GM18511 (cell line): Measurements from ENCODE around the gene ZHX3.

Experiments used
- ATAC-seq: cut with Tn5 transposase; IDR thresholded peaks from one replicate; pipeline ENCODE4 v1.9.1; 2021; ENCODE audit warnings: mild to moderate bottlenecking, moderate library complexity; ENCODE audit not compliant: unreplicated experiment

The ZHX3 gene

DNA sequence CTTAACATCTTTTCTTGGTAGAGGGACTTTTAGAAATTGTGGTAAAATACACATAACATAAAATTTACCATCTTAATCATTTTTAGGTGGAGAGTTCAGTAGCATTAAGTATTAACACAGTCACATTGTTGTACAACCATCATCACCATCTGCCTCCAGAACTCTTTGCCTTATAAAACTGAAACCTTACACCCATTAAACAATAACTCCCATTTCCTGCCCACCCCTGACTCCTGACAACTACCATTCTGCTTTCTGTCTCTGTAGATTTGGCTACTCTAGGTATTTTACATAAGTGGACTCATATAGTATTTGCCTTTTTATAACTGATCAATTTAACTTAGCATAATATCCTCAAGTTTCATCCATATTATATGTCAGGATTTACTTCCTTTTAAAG lies 88.7 kb downstream of the ZHX3 start:
- no peak for ATAC-seq

DNA sequence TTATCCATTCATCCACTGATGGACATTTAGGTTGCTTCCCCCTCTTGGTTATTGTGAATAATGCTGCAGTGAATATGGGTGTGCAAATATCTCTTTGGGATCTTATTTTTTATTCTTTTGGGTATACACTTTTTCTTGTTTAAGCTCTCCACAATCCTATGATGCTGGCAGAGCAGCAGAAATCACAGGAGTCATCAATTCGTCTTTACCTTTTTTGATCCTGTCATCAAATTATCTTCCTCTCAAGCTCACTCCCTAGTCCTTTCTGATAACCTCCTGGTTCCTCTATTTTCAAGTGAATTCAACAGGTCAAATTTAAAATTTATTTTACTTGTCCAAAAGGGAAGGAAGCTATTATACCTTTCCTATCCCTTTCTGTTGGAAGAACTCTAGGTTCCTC lies 91.1 kb downstream of the ZHX3 start:
- no peak for ATAC-seq

DNA sequence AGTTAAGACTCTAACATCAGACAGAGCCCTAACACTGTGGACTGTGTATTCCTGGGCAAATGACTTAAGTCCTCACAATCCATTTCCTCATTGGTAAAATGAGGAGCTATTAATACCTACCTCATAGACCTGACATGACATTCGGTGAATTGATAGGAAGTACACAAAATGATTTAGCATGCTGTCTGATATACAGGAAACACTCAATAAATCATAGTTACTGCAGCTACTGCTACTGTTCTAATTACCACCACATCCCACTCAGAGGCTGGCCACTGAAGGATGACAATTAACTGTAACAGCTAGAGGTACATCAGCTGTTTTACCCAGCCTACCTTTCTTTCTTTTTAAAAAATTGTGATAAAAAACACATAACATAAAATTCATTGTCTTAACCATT lies 92.4 kb downstream of the ZHX3 start:
- no peak for ATAC-seq

DNA sequence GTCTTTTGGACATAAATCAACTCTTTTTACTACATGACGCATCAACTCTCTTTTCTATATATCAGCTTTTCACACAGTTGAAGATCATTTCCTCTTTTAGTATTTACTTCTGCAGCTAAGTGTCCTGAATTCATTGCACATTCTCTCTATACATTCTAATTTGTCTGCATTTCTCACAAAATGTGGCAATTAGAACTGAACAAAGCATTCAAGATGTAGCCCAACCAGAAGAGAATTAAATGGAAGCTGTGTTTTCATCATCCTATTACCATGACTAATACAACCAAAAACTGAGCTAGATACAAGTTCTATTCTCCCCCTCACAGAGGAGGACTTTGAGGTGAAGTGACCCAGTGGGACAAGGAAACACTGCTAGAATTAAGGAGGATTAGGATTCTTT lies 93.2 kb downstream of the ZHX3 start:
- no peak for ATAC-seq

DNA sequence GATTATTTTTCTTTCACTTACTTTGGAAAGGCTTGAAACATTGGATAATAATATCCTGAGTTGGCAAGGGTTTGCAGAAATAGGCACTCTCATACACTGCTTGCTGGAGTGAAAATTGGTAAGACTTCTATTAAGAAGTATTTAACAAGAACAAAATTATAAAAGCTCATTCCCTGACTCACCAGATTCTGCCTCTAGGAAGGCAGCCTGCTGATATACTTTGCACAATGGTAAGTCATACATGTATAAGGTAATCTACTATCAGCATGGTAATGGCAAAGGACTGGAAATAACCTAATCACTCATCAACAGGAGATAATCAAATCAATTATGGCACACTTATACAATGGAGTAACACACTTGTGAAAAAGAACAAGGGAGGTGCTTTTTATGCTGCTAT lies 94.4 kb downstream of the ZHX3 start:
- no peak for ATAC-seq

DNA sequence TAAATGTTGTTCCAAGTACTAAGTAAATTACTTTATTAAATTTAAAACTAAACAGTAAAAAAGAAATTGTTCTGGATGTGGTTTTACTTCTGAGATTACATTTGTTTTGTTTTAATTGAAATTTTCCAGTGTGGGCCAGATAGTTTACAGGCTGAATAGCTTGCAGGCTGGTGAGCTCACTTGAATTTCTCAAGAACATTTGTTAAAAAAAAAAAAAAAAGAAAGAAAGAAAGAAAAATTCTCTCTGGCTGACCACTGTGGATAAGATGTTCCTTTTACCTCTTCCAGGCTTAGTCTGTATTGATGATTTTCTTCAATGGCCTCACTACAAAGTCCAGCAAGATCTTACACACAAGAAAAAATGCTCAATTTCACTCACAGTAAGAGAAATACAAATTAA lies 94.8 kb downstream of the ZHX3 start:
- no peak for ATAC-seq

DNA sequence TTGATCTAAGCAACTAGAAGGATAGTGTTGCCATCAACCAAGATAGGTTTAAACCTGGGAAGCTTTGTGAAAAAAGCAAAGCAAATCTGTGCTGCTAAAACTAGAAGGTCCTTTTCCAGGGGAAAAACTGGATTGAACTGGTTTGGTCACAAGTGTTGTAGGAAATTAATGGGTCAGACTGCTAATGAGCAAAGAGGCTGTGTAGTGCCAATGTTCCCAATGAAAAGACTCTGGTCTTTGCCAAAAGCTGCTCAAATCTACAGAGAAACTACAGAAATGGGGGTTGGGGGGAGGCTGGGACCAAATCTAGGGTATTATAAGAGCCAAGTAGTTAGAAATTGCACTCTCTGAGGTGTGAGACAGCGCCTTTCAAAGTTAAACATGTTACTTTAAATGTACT lies 95.2 kb downstream of the ZHX3 start:
- ATAC-seq = no peak

DNA sequence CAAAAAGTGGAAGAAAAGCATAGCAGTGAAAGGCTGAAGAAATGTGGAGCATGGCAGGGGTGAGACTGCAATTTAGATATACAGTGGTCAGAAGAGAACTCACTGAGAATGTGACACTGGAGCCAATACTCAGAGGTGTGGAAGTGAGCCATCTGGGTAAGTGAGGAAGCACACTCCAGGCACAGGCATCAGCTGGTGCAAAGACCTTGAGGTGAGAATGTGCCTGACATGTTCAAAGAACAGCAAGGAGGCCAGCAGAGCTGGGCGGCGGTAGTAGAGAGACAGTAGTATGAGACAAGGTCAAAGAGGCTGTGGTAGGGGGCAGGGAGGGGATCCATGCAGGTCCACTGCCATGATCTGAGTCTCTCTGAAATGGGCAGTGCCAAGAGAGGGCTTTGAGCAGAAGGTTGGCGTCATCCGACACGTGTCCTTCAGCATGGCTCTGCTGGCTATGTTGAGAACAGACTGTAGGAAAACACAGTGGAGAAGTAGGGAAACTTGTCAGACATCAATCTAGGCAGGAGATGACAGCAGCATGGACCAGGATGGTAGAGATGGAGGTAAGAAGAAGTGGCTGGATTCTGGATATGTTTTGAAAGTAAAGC lies 95.8 kb downstream of the ZHX3 start:
- no peak for ATAC-seq

DNA sequence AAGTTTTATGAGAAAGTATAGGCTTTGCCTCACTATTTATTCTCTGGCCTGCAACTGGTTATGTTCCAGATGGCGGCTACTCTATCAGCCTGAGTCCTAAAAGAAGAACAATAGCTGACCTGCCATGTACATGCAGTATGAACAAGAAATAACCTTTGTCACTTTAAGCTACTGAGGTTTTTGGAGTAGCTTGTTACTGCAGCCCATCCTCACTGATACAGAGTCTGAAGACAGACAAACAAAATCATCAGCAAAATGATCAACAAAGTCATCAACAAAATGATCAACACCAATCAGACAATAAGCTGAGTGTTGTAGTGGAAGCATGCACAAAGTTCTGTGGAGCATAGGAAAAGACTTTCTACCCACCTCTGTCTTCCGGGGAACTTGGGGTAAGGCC lies 97.7 kb downstream of the ZHX3 start:
- ATAC-seq = no peak

DNA sequence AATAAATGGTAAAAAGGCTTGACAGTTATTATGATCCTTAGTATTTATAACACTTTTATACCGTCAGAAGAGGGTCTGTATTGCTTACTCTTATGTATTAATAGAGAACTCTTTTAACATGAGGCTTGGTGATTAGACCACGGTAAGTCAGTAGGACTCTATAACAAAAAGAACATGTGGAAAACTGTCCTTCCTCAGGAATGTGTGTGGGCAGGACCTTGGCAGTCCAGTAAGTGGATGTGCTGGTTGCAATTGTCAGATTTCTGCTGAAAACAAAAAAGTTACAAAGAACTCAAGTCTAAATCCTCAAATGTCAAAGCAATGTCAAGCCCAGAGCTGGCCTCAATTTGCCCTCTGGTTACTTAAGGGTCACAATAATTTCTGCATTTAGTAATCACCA lies 99.1 kb downstream of the ZHX3 start:
- no peak for ATAC-seq

DNA sequence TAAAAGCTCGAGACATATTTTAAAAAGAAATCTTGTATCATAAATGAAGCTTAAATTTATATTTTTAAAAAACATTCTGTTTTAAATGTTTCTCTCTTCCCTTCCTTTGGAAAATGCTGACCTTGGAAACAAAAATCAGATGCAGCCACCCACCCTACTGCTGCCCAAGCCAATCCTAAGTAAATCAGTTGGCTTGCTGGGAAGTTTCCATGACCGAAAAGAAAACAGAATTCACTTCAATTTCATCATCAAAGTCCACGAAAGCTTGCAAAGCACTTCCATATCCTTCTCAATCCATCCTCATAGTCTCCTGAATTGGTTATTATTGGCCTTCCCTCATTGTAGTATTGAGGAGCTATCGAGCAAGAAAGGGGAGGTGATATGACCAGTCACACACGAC lies 100.1 kb downstream of the ZHX3 start:
- no peak for ATAC-seq

DNA sequence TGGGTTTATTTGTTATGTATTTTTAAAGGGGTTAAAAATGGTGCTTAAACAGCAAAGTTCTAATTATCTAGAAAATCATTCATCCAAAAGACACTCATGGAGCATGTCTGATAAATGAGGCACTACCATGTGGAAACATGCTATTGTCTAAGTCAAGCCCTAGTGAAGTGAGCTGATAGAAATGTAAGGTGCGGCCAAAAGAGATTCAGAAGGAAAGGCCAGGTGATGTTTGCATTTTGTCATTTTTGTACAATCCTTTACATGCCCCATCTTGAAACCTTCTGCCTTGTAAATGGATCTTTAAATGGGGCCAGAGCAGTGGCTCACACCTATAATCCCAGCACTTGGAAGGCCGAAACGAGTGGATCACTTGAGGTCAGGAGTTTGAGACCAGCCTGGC lies 102.9 kb downstream of the ZHX3 start:
- ATAC-seq = no peak

DNA sequence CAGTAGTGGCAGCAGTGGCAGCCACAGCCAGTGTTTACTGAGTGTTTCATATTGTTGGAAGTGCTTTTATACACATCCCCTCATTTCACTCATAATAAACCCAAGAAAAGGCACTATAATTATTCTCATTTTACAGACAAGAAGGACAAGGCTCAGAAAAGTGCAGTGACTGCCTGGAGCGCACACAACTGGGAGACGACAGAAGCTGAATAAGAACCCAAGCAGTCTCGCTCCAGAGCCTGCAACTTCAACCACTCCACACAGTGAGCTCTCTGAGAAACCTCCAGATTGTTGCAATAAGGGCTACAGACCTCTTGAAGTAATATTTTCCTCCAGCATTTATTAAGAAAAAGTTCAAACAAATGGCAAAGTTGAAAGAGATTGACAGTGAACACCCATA lies 103.3 kb downstream of the ZHX3 start:
- no peak for ATAC-seq

DNA sequence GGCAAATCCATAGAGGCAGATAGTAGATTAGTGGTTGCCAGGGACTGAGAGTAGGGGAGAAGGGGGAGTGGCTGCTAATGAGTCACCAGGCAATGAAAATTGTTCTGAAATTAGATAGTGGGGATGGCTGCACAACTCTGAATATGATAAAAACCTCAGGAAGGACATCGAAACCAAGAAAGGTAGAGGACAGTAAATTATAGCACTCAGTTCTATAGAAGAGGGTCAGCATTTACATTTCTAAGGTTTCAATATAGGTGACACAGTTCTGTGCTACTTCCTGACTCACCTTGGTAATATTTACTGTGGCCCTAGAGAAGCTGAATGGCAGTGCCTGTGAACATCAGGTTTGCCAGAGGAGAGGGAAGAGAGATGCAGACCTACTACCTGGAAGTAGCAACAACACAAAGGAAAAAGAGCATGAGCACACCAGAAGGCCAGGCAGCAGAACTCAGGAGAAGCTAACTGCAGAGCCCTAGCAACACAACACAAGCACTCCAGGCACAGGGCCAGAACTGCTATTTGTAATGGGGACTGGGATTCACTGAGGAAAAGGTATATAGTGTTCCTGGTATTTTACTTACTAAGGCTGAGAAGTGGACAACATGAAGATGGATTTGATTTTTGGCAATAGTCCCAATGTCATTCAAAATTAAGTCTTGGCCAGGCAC lies 104.2 kb downstream of the ZHX3 start:
- ATAC-seq = no peak

DNA sequence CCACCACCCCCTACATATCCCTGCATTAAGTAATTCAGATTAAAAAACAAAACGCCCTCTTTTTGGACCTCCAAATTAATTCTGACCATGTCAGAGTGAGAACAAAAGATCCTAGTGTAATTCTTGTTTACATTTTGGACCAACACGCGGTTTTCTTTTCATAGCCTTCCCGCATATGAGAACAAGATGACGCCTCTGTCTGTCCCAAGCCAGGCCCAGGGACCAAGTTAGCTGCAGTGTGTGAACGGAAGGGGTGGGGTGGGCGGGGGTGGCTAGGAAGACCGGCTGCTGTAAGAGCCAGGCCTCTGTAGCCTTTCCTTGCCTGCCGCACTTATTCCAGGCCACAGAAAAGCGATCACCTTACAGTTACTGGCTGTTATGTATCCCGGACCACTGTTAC lies 112.2 kb downstream of the ZHX3 start:
- ATAC-seq = no peak

DNA sequence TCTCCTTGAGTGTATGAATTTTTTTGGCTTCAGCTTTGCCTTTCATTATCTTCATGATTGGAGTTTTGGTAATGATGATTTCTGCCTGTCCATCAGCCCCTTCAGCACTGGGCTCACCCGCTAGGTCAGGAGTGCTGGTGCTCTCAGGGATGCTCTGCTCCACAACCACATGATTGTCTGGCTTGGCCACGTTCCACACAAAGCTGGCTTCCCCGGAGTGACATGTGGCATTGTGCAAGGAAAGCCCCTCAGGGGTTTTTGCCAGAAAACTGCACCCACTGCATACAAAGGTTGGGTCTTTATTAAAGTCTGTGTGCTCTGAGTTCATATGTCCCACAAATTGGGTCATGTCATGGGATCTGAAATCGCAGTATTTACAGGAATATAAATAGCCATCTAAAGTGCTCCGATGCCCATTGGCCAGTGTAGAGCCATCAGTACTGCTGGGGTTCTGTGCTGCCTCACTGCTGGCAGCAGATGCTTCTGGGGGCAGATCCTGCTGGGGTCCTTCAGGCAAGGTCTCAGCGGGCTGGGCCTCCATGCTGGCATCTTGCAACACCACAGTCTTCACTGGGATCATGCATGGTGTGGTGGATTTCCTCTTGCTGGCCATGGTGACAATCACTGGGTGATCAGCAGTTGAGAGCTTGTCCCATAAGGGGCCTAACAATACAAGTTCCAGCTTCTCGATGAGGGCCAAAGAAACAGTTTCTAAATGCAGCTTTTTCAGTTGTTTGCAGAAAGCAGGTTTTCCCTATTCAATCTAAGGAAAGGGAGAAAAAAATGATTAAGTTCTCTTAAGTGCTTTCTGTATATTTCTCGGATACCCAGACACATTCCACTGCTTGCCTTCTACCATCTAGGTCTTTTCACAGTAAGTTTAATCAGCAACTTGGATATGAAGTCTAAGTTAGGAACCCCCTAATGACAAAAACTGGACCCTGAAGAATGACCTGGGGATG lies 112.9 kb downstream of the ZHX3 start:
- no peak for ATAC-seq

DNA sequence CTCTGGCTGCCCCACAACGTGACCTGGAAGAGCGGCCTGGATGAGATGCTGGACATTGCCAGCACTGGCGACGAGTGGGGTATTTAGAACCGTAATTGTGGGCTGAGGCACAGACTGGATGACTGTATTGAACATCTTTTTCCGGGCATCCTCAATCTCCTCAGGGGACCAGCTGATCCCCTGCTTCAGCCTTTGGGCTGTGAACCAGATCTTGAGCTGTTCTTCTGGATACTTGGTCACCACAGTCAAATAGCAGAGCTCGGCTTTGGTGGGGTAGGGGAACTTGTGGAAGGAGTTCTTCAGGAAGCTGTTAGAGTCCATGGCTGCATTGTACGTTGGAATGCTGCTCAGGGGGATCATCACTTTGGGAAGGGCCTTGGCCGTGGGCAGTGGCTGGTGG lies 113.9 kb downstream of the ZHX3 start:
- ATAC-seq = no peak

DNA sequence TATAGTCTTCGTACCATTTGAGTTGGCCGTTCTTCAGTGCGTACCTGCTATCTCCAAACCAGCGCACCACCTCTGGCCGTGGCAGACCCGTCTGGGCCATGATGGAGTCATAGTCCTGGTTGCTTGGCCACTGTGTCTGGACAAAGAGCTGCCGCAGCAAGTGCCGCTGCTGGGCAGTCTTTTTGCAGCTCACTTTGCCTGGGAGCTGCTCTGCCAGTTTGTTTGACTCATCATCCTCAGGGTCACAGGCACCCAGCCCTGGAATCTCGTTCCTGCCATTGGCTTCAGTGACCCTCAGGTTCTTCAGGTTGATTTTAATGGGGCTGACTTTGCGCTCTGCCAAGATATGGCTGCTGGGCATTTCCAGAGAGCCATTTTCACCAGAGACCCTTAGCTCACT lies 115.1 kb downstream of the ZHX3 start:
- ATAC-seq = no peak

DNA sequence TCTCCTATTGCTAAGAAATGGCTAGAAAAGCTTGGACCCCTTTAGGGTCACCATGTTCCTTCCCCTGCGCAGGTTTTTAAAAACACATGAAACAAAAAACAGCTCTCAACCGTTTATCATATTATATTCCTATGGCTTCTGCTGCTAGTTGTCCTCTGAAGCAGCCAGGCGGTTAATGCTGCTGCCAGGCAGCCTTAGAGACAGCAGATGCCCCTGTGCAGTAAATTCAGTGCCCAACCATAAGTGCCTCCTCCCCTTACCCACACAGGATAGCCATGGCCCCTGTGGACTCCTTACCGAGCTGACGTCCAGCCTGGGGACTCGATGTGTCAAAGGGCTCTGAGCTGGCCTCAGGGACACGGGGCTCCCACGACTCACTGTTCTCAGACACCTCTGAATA lies 115.8 kb downstream of the ZHX3 start:
- ATAC-seq = no peak

DNA sequence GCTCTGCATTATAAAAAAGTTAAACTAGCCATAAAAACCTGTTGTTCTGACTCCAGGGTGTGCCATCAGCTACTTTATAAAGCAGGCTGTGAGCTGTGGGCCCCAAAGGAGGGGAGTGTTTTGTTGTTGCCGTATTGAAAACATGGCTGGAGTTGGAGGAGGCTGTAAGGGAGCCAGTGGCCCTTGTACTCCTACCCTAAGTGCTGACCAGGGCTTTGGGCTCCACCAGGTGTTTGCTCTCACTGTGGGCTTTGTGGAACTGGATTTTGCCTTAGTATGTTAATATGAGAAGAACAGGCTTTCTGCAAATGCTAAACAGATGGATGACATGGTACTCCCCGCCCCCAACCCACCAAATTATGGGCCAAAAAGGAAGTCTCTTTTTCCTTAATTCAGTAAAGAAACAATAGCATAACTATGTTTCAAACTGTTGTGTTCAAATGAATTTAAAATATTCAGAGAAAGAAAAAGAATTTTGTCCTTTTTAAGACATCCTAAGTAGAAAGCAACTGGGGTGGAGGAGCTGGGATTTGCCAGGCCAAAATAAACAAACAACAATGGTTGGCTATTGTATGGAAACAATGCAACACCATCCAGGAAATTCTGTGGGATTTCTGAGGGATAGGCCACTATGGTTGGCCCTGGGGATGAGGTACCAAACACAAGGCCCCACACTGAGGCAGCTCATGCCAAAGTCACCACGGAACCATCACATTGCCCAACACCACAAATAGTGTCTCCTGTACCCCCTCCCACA lies 116.9 kb downstream of the ZHX3 start:
- no peak for ATAC-seq

DNA sequence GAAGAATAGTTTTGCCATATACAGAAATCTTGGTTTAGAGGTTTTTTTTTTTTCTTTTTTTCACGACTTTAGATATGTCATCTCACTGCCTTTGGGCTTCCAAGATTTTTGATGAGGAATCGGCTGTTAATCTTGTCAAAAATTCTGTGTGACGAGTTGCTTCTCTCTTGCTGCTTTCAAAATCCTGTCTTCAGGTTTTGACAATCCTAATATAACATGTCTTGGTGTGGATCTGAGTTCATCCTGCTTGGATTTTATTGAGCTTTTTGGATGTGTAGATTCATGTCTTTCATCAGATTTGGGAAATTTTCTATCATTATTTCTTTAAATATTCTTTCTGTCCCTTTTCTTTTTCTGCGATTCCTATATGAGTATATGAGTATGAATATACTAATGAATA lies 119.1 kb downstream of the ZHX3 start:
- no peak for ATAC-seq
